Activated T-cell treated with anti-CD3 and anti-CD28 coated beads for 4 hours (primary cell): Measurements from ENCODE around the gene SEC14L6.

Source experiments
- DNase-seq: peaks from one replicate; pipeline ENCODE4 v3.0.0-alpha.2; 2020

The SEC14L6 gene

GRCh38 chr22:30531651-30532608, 14.6 kb downstream of the SEC14L6 start:
- no peak for DNase-seq

- no peak for DNase-seq
These were observed 19.9 kb downstream of the SEC14L6 start for GRCh38 chr22:30526656-30527055.

GRCh38 chr22:30523646-30524489, 22.7 kb downstream of the SEC14L6 start:
- no peak for DNase-seq

GRCh38 chr22:30521368-30522156, 25.0 kb downstream of the SEC14L6 start:
- no peak for DNase-seq

- DNase-seq, result no peak
These were observed 26.6 kb downstream of the SEC14L6 start for GRCh38 chr22:30519842-30520425.

GRCh38 chr22:30516731-30517130, 29.8 kb downstream of the SEC14L6 start:
- no peak for DNase-seq

GRCh38 chr22:30516273-30516672, 30.3 kb downstream of the SEC14L6 start:
- no peak for DNase-seq

- DNase-seq, result no peak
These were observed 32.3 kb downstream of the SEC14L6 start for GRCh38 chr22:30514252-30514651.

- DNase-seq, result no peak
These were observed 33.1 kb downstream of the SEC14L6 start for GRCh38 chr22:30513462-30513861.

- DNase-seq, result no peak
These were observed 34.6 kb downstream of the SEC14L6 start for GRCh38 chr22:30511911-30512310.

GRCh38 chr22:30511109-30511508, 35.4 kb downstream of the SEC14L6 start:
- DNase-seq, result no peak

- no peak for DNase-seq
These were observed 38.3 kb downstream of the SEC14L6 start for GRCh38 chr22:30508216-30508615.

- no peak for DNase-seq
These were observed 38.9 kb downstream of the SEC14L6 start for GRCh38 chr22:30507670-30508069.

GRCh38 chr22:30506507-30506968, 40.0 kb downstream of the SEC14L6 start:
- no peak for DNase-seq

GRCh38 chr22:30503551-30503950, 43.0 kb downstream of the SEC14L6 start:
- DNase-seq, result no peak

- no peak for DNase-seq
These were observed 43.6 kb downstream of the SEC14L6 start for GRCh38 chr22:30502911-30503310.

- DNase-seq, result no peak
These were observed 44.4 kb downstream of the SEC14L6 start for GRCh38 chr22:30502153-30502552.

- no peak for DNase-seq
These were observed 45.9 kb downstream of the SEC14L6 start for GRCh38 chr22:30500628-30501027.

GRCh38 chr22:30497466-30498150, 48.9 kb downstream of the SEC14L6 start:
- DNase-seq, result no peak

GRCh38 chr22:30495041-30495784, 51.3 kb downstream of the SEC14L6 start:
- no peak for DNase-seq

- no peak for DNase-seq
These were observed 54.4 kb downstream of the SEC14L6 start for GRCh38 chr22:30492144-30492543.
